ENCODE results near the gene AWAT2. TPM values are rescaled to one million over a fixed set of nuclear protein-coding genes. Genes with fewer than 3 reads are reported as not detected.

AWAT2 gene
- total and polyA plus RNA-seq, 2 experiments from 2014 or later: not detected

DNA sequence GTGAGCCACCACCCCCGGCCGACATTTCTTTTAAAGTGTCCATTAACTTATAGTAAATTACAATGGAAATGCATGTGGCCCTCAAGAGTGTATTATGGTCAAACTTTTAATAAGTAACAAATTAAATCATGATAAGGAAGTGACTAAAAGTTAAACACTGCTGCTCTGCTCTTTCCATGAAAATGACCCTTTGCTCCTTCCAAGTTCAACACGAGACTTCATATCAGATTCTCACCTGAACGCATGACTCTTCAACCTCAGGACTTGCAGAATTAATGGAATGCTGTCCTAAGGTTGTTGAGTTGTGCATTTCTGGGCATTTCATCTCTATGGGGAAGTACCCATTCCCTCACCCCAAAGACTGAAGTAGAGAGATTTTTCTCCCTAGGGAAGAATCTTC is 27.1 kb downstream of the AWAT2 start (continued):
- TF ChIP-seq, protein P1, sequence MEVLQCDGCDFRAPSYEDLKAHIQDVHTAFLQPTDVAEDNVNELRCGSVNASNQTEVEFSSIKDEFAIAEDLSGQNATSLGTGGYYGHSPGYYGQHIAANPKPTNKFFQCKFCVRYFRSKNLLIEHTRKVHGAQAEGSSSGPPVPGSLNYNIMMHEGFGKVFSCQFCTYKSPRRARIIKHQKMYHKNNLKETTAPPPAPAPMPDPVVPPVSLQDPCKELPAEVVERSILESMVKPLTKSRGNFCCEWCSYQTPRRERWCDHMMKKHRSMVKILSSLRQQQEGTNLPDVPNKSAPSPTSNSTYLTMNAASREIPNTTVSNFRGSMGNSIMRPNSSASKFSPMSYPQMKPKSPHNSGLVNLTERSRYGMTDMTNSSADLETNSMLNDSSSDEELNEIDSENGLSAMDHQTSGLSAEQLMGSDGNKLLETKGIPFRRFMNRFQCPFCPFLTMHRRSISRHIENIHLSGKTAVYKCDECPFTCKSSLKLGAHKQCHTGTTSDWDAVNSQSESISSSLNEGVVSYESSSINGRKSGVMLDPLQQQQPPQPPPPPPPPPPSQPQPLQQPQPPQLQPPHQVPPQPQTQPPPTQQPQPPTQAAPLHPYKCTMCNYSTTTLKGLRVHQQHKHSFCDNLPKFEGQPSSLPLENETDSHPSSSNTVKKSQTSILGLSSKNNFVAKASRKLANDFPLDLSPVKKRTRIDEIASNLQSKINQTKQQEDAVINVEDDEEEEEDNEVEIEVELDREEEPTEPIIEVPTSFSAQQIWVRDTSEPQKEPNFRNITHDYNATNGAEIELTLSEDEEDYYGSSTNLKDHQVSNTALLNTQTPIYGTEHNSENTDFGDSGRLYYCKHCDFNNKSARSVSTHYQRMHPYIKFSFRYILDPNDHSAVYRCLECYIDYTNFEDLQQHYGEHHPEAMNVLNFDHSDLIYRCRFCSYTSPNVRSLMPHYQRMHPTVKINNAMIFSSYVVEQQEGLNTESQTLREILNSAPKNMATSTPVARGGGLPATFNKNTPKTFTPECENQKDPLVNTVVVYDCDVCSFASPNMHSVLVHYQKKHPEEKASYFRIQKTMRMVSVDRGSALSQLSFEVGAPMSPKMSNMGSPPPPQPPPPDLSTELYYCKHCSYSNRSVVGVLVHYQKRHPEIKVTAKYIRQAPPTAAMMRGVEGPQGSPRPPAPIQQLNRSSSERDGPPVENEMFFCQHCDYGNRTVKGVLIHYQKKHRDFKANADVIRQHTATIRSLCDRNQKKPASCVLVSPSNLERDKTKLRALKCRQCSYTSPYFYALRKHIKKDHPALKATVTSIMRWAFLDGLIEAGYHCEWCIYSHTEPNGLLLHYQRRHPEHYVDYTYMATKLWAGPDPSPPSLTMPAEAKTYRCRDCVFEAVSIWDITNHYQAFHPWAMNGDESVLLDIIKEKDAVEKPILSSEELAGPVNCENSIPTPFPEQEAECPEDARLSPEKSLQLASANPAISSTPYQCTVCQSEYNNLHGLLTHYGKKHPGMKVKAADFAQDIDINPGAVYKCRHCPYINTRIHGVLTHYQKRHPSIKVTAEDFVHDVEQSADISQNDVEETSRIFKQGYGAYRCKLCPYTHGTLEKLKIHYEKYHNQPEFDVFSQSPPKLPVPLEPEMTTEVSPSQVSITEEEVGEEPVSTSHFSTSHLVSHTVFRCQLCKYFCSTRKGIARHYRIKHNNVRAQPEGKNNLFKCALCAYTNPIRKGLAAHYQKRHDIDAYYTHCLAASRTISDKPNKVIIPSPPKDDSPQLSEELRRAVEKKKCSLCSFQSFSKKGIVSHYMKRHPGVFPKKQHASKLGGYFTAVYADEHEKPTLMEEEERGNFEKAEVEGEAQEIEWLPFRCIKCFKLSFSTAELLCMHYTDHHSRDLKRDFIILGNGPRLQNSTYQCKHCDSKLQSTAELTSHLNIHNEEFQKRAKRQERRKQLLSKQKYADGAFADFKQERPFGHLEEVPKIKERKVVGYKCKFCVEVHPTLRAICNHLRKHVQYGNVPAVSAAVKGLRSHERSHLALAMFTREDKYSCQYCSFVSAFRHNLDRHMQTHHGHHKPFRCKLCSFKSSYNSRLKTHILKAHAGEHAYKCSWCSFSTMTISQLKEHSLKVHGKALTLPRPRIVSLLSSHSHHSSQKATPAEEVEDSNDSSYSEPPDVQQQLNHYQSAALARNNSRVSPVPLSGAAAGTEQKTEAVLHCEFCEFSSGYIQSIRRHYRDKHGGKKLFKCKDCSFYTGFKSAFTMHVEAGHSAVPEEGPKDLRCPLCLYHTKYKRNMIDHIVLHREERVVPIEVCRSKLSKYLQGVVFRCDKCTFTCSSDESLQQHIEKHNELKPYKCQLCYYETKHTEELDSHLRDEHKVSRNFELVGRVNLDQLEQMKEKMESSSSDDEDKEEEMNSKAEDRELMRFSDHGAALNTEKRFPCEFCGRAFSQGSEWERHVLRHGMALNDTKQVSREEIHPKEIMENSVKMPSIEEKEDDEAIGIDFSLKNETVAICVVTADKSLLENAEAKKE (CRISPR knock-in tag; IDR thresholded peaks at IDR 0.05): no peak

DNA sequence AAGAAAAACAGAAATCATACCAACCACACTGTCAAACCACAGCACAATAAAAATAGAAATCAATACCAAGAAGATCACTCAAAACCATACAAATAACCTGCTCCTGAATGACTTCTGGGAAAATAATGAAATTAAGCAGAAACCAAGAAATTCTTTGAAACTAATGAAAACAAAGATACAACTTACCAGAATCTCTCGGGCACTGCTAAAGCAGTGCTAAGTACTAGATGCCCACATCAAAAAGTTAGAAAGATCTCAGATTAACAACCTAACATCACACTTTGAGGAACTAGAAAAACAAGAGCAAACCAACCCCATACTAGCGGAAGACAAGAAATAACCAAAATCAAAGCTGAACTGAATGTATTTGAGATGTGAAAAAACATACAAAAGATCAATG is 33.2 kb downstream of the AWAT2 start:
- H2AFZ ChIP-seq: no peak overlapping the region
- H3K27me3 ChIP-seq (ENCODE audit: insufficient read depth): no peaks in the 10 kb centered on the region
- H3K27me3 Mint-ChIP-seq (ENCODE audit: insufficient read depth, low read depth, poor library complexity): no peaks in the 10 kb centered on the region
- no peak overlapping the region for H3K27ac Mint-ChIP-seq
- H3K9me3 Mint-ChIP-seq: no peaks in the 10 kb centered on the region; the same call in 2 of the 3 replicates
- DNase-seq (ENCODE audit: low spot score) (no peak), ATAC-seq (no peak)
- no peaks in the 10 kb centered on the region for H3K4me1 ChIP-seq (ENCODE audit: insufficient read depth)
- H3K4me3 ChIP-seq: no peak overlapping the region
- H3K27ac ChIP-seq (ENCODE audit: low read depth): no peak overlapping the region
- no peaks in the 10 kb centered on the region for H3K36me3 Mint-ChIP-seq (ENCODE audit: low read depth)
- no peaks in the 10 kb centered on the region for H3K36me3 ChIP-seq (ENCODE audit: insufficient read depth)
- H4K20me1 ChIP-seq (replicated peaks; ENCODE audit: insufficient read depth): no peaks in the 10 kb centered on the region
- no peaks in the 10 kb centered on the region for H3K79me2 ChIP-seq (replicated peaks; ENCODE audit: insufficient read depth)
- TF ChIP-seq NANOG (IDR thresholded peaks at IDR 0.05; ENCODE audit: borderline replicate concordance) (no peak), ZNF114 (CRISPR knock-in tag; IDR thresholded peaks at IDR 0.05) (no peak), CTCF (conservative IDR thresholded peaks at IDR 0.05; ENCODE audit: low read depth in 2 of 2) (no peak)
- no peaks in the 10 kb centered on the region for H3F3A ChIP-seq (replicated peaks; ENCODE audit: low read depth)
- H3K4me3 Mint-ChIP-seq: no peak overlapping the region
- no peak overlapping the region for H3K4me2 ChIP-seq
- no peaks in the 10 kb centered on the region for H3K9me2 ChIP-seq (ENCODE audit: insufficient read depth)
- H3K4me1 Mint-ChIP-seq: no peaks in the 10 kb centered on the region

Data from GM23338 (cell line).